Stimulated activated CD8-positive, alpha-beta memory T cell treated with anti-CD3 and anti-CD28 coated beads, Interleukin-7, amount 100 ng/mL, for 4 hours (primary cell): ENCODE data around the gene INPP5A.

Experiments
- DNase-seq, 2 donors: peaks; one replicate each; pipeline ENCODE4 v3.0.0-alpha.2; 2020; ENCODE audit warnings: low read depth in 2 of 2

INPP5A gene

DNA sequence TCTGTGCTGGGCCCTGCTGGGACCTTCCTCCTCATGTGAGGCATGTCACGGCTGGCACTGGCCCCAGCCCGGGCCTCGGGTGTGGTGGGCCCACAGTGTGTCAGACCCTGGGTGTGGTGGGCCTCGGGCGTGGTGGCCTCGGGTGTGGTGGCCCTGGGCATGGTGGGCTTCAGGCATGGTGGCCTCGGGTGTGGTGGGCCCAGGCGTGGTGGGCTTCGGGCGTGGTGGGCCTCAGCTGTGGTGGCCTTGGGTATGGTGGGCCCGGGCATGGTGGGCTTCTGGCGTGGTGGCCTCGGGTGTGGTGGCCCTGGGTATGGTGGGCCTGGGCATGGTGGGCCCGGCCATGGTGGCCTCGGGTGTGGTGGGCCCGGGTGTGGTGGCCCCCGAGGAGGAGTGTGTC is 207.9 kb downstream of the INPP5A start:
- no peak for DNase-seq

DNA sequence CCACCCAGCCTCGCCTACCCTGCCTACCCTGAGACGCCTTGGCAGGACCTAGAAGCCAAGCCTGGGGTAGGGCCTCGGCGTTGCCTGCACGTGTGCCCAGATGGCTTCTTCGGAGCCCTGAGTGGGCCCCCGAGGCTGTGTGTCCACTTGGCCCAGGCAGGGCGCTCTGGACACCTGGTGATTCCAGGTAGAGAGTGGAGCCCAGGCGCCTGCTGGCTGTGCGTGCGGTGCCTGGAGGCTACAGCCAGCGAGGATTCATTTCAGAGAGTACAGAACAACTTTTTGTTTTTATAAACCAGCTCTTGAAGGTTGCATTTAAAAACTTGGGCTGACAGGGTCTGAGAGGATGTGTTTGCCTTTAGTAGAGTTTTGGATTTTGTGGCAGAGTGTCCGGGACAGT is 208.4 kb downstream of the INPP5A start:
- no peak for DNase-seq

DNA sequence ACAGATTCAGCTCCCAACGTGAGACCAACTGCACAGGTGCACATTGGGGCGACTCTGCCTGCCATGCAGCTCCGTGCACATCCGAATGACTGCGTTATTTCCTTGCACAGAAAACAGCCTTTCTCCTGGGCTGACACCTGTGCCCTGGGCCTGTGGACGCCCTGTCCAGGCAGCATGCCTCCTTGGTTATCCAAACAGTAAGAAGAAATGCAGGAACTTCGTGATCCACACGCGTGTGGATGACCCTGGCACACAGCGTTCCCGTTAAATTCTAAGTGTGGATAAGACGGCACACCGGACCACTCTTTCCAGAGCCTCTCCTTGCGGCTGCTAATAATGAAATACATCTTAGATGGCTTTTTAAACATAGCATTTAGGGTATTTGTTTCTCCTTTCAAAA is 208.8 kb downstream of the INPP5A start:
- no peak for DNase-seq

DNA sequence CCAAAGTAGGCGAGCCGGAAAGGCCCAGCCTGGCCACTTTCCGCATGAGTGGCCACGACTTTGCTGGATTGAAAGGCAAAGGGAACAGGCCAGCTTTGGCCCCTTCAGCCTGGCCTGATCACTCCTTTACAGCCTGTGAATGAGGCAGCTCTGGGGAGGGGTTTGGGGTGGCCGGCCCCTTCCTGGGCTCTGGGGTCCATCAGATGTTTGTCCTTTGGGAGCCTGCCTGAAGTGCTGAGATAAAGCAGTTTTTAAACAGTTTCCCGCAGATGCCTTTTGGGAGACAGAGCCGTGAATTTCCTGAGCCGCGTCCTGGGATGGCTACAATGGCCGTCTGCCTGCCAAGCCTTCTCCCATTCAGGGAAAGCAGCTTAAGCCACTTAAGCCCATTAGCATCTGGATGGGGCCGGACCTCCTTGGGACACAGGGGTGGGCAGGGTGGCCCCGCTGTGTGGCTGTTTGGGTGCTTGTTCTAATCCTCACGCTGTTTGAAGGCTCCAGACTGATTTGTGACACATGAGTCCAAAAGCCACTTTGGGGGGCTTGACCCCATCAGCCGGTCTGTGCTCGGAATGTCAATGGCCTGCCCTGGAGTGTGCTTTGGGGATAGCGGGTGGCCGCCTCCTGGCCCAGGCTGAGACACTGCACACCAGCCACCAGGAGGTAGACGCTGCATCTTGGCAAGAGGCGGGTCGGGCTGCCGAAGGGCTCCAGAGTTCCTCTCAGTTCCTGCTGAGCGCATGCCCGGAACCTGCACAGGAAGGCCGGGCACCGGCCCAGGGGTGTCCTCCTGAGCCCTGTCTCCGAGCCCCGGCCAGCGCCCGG is 209.4 kb downstream of the INPP5A start:
- no peak for DNase-seq

DNA sequence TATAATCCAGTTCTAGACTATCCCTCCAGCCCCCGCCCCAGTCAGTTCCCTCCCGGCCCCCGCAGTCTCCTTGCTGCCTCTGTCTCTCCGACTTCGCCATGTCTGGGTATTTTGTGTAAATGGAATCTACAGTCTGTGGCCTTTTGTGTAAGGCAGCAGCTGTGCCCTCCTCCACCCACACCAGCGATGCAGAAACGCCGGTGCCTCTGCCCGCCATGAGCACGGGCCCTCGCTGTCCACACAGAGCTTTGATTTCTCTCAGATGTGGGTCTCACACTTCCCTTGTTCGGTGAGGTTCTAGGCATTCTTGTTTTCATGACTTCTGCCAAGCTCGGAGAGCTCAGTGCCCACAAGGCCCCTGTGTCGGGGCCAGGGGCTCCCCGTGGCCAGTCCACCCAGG is 210.5 kb downstream of the INPP5A start:
- no peak for DNase-seq

DNA sequence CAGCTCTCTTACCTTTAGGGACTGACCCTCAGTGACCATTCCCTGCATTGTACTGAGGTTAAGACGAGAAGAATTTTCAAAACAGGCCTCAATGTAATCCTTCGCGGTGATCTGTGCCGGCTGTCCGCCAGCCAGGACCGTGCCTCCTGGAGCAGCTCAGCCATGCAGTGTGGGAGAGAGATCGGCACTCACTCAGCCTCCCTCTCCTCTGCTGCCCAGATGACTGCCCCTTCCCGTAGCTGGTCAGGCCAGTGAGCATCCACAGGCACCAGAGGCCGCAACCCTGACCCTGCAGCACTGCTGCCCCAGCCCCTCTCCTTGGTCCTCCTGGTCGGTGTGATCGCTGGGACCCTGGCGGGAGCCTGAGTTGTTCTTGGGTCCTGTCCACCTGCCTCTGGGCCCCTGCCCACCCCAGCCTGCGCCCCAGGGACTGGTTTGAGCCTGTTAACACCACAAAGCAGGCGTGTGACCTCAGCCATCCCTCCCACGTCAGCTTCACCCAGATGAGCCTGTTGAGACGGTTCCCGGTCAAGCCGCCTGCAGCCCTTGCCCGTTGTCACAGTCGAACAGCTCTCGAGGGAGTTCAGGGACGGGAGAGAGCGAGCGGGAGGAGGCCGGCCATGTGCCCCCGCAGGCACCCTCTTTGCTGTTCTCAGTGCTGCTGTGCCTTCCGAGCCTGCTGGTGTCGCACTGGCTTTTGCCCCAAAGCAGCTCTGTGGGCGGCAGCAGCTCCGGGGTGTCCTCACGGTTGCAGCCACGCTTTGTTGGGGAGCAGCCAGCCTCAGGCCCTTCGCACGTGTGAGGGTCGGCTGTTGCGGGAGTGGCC is 211.2 kb downstream of the INPP5A start:
- DNase-seq = no peak

DNA sequence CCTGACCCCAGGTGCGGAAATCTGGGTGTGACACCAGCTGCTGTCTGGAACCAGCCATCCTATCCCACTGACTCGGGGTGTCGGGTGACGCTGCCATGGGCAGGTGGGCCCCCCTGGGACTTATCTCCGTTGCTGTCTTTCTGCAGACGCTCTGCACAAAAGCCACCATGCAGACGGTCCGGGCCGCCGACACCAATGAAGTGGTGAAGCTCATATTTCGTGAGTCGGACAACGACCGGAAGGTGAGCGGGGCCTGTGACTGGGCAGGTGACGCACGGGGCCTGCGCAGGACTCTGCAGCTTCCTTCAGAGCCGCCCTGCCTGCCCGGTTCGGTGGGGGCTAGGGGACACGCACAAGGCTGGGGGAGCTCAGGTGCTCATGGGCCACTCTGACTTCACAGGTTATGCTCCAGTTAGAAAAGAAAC is 211.8 kb downstream of the INPP5A start:
- DNase-seq = no peak

DNA sequence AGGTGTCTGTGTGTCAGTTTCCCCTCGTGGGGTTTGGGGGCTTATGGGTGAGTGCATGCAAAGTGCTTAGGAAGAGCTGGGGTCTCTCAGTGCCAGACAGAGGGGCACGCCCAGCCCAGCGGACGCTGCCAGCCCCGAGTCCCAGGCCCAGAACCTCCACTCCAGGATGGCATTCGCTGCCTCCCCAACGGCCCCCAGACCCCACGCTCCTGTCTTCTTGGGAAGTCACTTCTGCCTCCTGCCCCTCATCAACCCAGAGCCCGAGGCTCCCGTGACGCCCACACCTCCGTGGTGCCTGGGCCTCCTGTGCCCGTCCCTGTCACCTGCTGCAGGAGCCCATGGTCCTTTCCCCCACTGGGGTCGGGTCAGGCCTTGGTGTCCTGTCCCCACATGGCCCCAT is 213.3 kb downstream of the INPP5A start:
- no peak for DNase-seq

DNA sequence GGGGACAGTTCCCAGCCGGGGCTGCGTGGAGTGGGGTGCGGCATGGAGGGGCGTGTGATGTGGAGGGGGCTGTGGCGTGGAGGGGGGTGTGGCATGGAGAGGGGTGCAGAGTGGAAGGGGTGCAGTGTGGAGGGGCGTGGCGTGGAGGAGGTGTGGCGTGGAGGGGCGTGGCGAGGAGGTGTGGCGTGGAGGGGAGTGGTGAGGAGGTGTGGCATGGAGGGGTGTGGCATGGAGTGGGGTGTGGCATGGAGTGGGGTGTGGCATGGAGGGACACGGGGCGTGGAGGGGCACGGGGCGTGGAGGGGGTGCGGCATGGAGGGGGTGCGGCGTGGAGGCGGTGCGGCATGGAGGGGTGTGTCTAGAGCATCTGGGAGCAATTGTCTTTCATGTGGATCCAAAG is 214.8 kb downstream of the INPP5A start:
- no peak for DNase-seq

DNA sequence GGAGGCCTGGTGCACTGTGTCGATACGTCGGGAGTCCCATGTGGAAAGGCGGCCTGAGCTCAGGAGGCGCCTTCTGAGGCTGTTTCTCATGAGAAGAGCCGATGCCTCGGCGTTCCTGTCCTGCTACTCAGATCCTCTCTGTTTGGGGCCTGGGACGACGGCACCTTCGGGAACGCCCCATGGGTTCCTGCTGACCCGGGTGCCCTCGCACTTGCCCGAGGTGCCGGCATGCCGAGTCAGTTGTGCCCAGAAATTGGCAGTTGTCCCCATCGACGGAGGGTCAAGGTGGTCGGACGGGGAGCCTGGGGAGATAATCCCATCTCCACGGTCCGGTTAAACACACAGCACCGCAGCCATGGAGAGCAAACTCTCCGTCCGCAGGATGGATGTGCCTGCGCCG is 215.4 kb downstream of the INPP5A start:
- DNase-seq = no peak

DNA sequence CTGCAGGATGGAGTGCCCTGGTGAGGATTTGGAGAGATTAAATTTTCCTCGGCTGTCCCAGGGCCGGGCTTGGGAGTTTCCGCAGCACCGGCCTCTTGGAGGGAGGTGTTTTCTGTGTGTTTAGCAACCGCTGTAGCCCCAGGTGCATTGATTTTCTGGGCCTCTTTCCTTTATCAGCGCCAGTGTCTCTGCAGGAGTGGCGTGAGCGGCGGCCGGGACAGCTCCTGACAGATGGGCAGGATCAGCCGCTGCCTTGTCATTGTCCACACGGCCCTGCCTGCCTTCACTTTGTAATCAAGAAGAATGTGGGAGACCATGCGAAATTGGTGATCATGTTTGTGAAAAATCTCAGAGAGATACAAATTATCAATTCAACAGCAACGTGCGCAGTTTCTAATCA is 216.0 kb downstream of the INPP5A start:
- DNase-seq = no peak

DNA sequence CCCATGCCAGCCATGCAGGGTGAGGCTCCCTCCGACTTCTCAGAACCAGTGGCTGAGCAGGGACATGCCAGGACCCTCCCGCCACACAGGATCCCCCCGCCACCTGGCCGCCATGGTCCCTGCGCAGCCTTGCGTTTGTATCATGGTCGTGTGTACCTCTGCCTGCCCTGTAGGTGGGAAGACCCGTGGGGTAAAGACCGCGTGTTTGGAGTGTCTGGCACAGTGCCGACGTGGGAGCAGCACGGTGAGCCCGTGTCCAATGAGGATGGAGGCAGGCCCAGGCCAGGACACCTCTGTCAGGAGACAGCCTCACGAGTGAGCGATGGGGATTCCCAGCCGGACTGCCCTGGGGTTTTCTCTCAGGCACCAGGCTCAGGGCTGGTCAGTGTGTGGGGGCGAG is 216.5 kb downstream of the INPP5A start:
- DNase-seq = no peak

DNA sequence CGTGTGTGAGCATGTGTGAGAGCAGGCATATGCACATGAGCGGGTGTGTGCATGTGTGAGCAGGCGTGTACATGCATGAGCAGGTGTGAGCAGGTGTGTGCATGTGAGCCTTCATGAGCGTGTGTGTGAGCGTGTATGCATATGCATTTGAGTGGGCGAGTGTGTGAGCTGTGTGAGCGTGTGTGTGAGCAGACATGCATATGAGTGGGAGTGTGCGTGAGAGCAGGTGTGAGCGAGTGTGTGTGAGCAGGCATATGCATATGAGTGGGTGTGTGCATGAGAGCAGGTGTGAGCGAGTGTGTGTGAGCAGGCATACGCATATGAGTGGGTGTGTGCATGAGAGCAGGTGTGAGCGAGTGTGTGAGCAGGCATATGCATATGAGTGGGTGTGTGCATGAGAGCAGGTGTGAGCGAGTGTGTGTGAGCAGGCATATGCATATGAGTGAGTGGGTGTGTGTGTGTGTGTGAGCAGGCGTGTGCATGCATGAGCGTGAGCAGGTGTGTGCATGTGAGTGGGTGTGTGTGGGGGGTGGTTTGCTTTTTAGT is 217.7 kb downstream of the INPP5A start:
- DNase-seq = no peak

DNA sequence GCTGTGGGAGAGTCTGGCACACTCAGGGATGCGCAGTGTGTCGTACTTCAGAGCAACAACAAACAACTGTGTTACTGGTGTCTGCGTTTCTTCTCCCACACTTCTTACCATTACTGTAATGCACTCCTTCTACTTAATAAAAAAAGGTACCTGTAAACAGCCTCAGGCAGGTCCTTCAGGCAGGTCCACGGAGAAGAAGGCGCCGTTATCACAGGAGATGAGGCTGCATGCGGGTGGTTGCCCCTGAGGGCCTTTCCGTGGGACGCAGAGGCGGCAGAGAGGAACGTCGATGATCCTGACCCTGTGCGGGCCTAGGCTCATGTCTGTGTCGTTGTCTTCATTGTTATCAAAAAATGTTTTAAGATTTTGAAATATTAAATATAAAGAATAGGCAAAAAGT is 219.0 kb downstream of the INPP5A start:
- DNase-seq = no peak

DNA sequence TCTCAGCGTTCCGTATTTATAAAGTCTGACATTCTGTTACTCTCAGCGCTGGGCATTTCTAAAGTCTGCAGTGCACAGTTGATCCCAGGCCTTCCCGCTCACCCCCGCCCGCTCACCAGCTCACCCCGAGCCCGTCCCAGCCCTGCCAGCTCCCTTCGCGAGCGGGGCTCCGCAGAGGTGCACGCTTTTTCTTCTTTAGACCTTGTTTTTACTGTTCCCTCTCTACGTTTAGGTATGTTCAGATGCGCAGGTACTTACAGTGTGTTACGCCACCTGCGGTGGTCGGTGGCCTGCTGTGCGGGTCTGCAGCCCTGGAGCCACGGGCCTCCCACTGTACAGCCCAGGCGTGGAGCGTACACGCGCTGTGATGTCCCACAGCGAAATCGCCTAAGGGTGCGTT is 219.6 kb downstream of the INPP5A start:
- DNase-seq = no peak

DNA sequence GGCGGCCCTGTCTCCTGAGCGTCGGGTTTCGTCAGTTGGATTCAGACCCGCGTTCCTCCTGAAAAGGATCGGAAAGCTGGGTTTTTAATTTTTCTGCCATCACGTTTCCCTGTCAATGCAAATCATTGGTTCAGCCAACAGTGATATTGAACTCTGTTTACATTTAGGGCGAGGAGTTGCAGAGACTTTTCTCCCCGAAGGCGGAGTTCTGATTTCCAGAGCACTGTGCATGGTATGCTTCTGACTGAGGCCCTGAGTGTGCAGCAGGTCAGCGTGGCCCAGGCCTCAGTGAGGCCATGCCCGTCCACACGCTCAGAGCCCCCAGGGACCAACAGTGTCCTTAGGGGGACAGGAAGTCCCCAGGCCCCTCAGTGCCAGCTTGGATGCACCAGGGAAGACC is 221.3 kb downstream of the INPP5A start:
- no peak for DNase-seq

DNA sequence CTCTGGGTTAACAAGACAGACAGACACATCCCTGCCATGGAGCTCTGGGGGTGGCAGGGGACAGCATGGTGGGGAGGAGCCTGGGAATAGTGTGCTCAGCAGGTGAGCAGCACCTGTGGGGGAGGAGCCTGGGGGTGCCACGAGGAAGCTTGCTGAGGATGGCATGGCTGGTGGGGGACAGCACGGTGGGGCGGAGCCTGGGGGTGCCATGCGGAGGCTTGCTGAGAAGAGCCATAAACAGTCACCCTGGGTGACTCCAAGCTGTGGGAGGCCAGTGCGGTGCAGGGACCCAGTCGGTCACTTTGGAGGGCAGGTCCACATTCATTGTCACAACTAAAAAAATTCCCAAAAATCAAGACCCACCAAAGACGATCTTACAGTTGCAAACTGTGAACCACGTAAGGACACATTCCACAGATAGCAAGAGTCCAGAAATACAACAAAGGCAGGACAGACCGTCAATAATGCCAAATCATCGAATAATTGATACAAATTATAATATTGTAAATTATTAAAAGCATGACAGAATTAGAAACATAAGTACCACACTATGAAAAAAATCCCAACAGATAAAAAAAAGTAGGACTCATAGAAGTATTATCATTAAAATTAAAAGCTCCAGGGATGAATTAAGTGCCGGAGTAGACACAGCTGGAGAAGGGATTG is 223.9 kb downstream of the INPP5A start:
- DNase-seq = no peak

DNA sequence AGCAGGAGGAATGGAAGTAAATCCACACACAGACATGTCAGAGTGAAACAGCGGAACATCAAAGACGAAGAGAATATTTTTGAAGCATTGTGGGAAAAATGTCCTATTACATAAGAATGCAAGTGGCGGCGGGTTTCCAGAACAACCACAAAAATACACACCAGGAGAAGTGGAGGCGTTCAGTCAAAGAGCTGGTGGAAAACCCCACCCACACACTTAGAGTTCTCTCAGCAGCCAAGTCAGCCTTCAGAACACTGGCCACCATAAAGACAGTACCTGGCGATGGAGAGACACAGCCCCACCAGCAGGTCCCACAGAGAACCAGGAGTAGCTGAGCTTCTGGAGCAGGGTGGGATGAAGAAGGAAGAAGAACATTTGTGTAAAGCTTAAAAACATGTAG is 224.7 kb downstream of the INPP5A start:
- no peak for DNase-seq

DNA sequence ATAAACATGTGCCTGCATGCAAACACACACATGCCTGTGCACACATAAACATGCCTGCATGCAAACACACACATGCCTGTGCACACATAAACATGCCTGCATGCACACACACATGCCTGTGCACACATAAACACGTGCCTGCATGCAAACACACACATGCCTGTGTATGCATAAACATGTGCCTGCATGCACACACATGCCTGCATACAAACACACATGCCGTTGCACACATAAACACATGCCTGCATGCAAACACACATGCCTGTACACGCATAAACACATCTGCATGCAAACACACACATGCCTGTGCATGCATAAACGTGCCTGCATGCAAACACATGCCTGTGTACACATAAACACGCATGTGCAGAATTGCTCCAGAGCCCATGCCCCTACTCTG is 226.0 kb downstream of the INPP5A start:
- DNase-seq = no peak

DNA sequence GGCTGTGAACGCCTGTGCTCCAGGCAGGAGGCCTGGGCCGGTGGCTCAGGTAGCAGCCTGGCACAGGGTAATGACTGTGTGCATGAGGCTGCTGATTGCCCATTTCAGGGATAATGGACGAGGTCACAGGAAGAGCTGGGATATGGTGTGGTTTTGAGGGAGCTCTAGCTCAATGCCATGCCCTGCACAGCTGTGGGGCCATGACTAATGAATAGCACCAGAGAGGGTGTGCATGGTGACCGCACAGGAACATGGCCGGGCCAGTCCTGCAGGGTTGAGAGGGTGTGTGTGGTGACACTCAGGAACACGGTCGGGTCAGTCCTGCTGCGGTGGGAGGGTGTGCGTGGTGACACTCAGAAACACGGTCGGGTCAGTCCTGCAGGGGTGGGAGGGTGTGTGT is 226.5 kb downstream of the INPP5A start:
- no peak for DNase-seq

DNA sequence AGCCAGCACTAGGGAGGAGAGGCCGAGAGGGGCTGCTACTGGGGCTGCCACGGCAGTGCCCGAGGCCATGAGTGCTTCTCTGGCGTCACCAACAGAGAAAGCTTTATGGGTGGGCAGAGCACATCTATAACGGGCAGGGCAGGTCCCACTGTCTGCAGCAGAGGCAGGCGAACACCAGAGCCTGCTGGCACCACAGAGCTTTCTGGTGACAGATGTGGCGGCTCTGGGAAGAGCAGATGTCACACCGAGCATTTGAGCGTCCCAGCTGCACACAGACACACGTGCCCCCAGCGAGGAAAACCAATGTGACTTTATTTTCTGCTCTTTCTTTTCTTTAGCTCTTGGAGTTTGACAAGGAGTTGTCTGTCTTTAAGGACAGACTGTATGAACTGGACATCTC is 227.8 kb downstream of the INPP5A start:
- DNase-seq = no peak

DNA sequence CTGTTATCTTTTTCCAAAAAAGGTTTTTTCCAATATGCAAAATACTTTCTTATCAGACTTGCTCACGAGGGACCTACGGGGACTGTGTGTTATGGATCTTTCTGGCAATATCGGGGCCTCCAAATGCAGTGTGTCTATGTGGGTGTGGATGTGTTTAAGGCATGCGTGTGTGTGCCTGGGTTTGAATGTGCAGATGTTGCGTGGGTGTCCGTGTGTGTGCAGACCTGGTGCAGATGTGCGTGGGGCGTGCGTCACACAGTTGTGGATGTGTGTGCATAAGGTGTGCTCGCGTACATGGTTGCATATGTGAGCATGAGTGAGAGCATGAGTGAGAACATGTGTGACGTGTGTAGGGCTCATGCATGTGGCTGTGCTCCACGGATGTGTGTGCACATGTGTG is 228.7 kb downstream of the INPP5A start:
- no peak for DNase-seq
